ENCODE results near the gene SPCS2. TPM values are rescaled to one million over a fixed set of nuclear protein-coding genes. Genes with fewer than 3 reads are reported as not detected.

Gene SPCS2
- total and polyA plus RNA-seq, 4 donors, result 32.4 to 186 (median 59.6) TPM

GRCh38 chr11:74909385-74909784, 39.7 kb upstream of the SPCS2 start (continued):
- TF ChIP-seq ZBTB33 (IDR thresholded peaks at IDR 0.05) (no peak), TAF1 (conservative IDR thresholded peaks at IDR 0.05) (no peak)

GRCh38 chr11:74909812-74910211, 39.3 kb upstream of the SPCS2 start:
- Histone ChIP-seq H3K4me3 (ENCODE audit: low read depth in 1 of 3, low read length in 3 of 3) (no peak overlapping the region), H3K36me3 (ENCODE audit: control insufficient read depth in 4 of 4, insufficient read depth in 3 of 4, low read depth in 1 of 4, low read length in 3 of 4) (peaks cover 3 to 16% (median 8%) of the 10 kb centered on the region in 4 donors), H3K9ac (ENCODE audit: low read depth in 1 of 2, low read length in 2 of 2) (no peak overlapping the region), H3K9me3 (ENCODE audit: control insufficient read depth in 4 of 4, low read length in 3 of 4) (no peaks in the 10 kb centered on the region), H3K4me1 (ENCODE audit: control insufficient read depth in 4 of 4, insufficient read depth in 4 of 4, low read length in 3 of 4) (no peaks in the 10 kb centered on the region), H3K27ac (ENCODE audit: low read depth in 1 of 2, low read length in 2 of 2) (no peak overlapping the region), H3K27me3 (ENCODE audit: control insufficient read depth in 4 of 4, insufficient read depth in 4 of 4, low read length in 3 of 4) (no peaks in the 10 kb centered on the region)
- 83% methylated on average over 4 of the region's 4 CpGs for WGBS
- DNase-seq (ENCODE audit: low spot score), result no peak
- TF ChIP-seq JUND (IDR thresholded peaks at IDR 0.05) (no peak), ATF3 (IDR thresholded peaks at IDR 0.05) (no peak), NR2F2 (IDR thresholded peaks at IDR 0.05) (no peak), RAD21 (IDR thresholded peaks at IDR 0.05) (no peak), GABPA (IDR thresholded peaks at IDR 0.05 in 1 of 2, conservative IDR thresholded peaks at IDR 0.05 in 1 of 2) (no peak), CTCF (IDR thresholded peaks at IDR 0.05; ENCODE audit: low read depth, low read length, missing input control) (no peak), YY1 (IDR thresholded peaks at IDR 0.05) (no peak)

GRCh38 chr11:74923125-74923524, 25.9 kb upstream of the SPCS2 start:
- no peak overlapping the region for H3K4me3 ChIP-seq (ENCODE audit: low read depth in 1 of 3, low read length in 3 of 3)
- TF ChIP-seq NR2F2 (IDR thresholded peaks at IDR 0.05) (no peak), HNF4G (IDR thresholded peaks at IDR 0.05) (no peak), HNF4A (conservative IDR thresholded peaks at IDR 0.05) (no peak), MAX (IDR thresholded peaks at IDR 0.05) (no peak), JUND (IDR thresholded peaks at IDR 0.05) (no peak), EGR1 (IDR thresholded peaks at IDR 0.05; ENCODE audit: low read depth in 2 of 2) (no peak), TAF1 (conservative IDR thresholded peaks at IDR 0.05) (no peak), GABPA (IDR thresholded peaks at IDR 0.05 in 1 of 2, conservative IDR thresholded peaks at IDR 0.05 in 1 of 2) (no peak), CTCF (IDR thresholded peaks at IDR 0.05; ENCODE audit: low read depth, low read length, missing input control) (no peak), FOXA1 (IDR thresholded peaks at IDR 0.05) (no peak), ATF3 (IDR thresholded peaks at IDR 0.05) (no peak), YY1 (IDR thresholded peaks at IDR 0.05) (no peak), SP1 (IDR thresholded peaks at IDR 0.05) (no peak), RAD21 (IDR thresholded peaks at IDR 0.05) (no peak), REST (IDR thresholded peaks at IDR 0.05) (no peak), RXRA (IDR thresholded peaks at IDR 0.05) (no peak), FOXA2 (IDR thresholded peaks at IDR 0.05) (no peak)

More at GRCh38 chr11:74923125-74923524, 25.9 kb upstream of the SPCS2 start:
- DNase-seq (ENCODE audit: low spot score), result no peak
- no peak overlapping the region for H3K27ac ChIP-seq (ENCODE audit: low read depth in 1 of 2, low read length in 2 of 2)
- no peaks in the 10 kb centered on the region for H3K4me1 ChIP-seq (ENCODE audit: control insufficient read depth in 4 of 4, insufficient read depth in 4 of 4, low read length in 3 of 4)
- H3K27me3 ChIP-seq (ENCODE audit: control insufficient read depth in 4 of 4, insufficient read depth in 4 of 4, low read length in 3 of 4), result no peaks in the 10 kb centered on the region
- H3K36me3 ChIP-seq (ENCODE audit: control insufficient read depth in 4 of 4, insufficient read depth in 3 of 4, low read depth in 1 of 4, low read length in 3 of 4), result peaks cover under 1 to 20% (median 7%) of the 10 kb centered on the region in 4 donors
- no peak overlapping the region for H3K9ac ChIP-seq (ENCODE audit: low read depth in 1 of 2, low read length in 2 of 2)
- no peaks in the 10 kb centered on the region for H3K9me3 ChIP-seq (ENCODE audit: control insufficient read depth in 4 of 4, low read length in 3 of 4)
